GM12891 (cell line): ENCODE measurements around the gene CHRND.

Experiments
- POLR2A ChIP-seq: IDR thresholded peaks from 2 replicates; pipeline ENCODE4 v1.6.1; 2011; ENCODE audit warnings: low read depth, low read length, control low read depth
- POLR2AphosphoS5 ChIP-seq: IDR thresholded peaks from 2 replicates; pipeline ENCODE4 v1.6.1; 2011; ENCODE audit warnings: low read depth, low read length, control low read depth
- SPI1 ChIP-seq: IDR thresholded peaks from 2 replicates; pipeline ENCODE4 v1.6.1; 2011; ENCODE audit warnings: low read depth, low read length, control low read depth
- TAF1 ChIP-seq: IDR thresholded peaks from 2 replicates; pipeline ENCODE4 v1.6.1; 2011; ENCODE audit warnings: low read depth, low read length, control low read depth

DNA sequence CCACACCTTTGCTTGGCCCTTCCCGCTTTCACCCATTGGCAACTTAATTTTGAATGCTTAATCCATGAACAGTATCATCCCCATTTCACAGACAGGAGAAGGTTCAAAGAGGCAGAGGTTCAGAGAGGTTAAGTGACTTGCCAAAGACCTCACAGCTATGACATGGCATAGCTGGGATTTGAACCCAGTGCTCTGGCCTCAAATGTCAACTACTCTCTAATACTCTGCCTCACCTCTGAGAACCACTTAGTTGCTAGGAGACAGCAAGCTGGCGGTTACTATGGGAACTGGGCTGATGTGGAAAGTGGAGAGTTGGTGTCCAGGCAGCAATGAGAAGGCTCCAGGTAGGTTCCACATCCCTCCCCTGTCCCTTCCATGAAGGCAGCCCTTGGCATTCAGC is 21.5 kb upstream of the CHRND start:
- TF ChIP-seq POLR2A (no peak), TAF1 (no peak), SPI1 (no peak), POLR2AphosphoS5 (no peak)
